ENCODE measurements around the gene USP47.

The USP47 gene

GRCh38 chr11:11841723-11842420 lies at the start of gene USP47:
USP47 (plus strand) TSS chr11:11841972; CDS start chr11:11842186, 214 bp downstream.
- peak within 1 kb of the TSS; percentile 82 for H3K4me3 ChIP-seq (ENCODE audit: low read length)
- TF ChIP-seq CTCF (IDR thresholded peaks at IDR 0.05; ENCODE audit: insufficient read depth, low read depth, low read length, missing control alignments): peak; percentile 74
- DNase-seq (ENCODE audit: low read depth): peak; percentile 84

- H3K4me3 ChIP-seq (ENCODE audit: low read length): no peak overlapping the region
- DNase-seq (ENCODE audit: low read depth): no peak
- no peak for TF ChIP-seq CTCF (IDR thresholded peaks at IDR 0.05; ENCODE audit: insufficient read depth, low read depth, low read length, missing control alignments)
These were observed 48.7 kb upstream of the USP47 start for GRCh38 chr11:11793073-11793472.

GRCh38 chr11:11798586-11799438 lies 43.0 kb upstream of the USP47 start:
- TF ChIP-seq CTCF (IDR thresholded peaks at IDR 0.05; ENCODE audit: insufficient read depth, low read depth, low read length, missing control alignments): peak; percentile 97
- H3K4me3 ChIP-seq (ENCODE audit: low read length): no peak overlapping the region
- peak; percentile 80 for DNase-seq (ENCODE audit: low read depth)

GRCh38 chr11:11805228-11805627 lies 36.5 kb upstream of the USP47 start:
- no peak overlapping the region for H3K4me3 ChIP-seq (ENCODE audit: low read length)
- TF ChIP-seq CTCF (IDR thresholded peaks at IDR 0.05; ENCODE audit: insufficient read depth, low read depth, low read length, missing control alignments): no peak
- DNase-seq (ENCODE audit: low read depth): no peak

GRCh38 chr11:11806074-11806473 lies 35.7 kb upstream of the USP47 start:
- no peak for DNase-seq (ENCODE audit: low read depth)
- no peak for TF ChIP-seq CTCF (IDR thresholded peaks at IDR 0.05; ENCODE audit: insufficient read depth, low read depth, low read length, missing control alignments)
- no peak overlapping the region for H3K4me3 ChIP-seq (ENCODE audit: low read length)

GRCh38 chr11:11806586-11806985 lies 35.2 kb upstream of the USP47 start:
- H3K4me3 ChIP-seq (ENCODE audit: low read length): no peak overlapping the region
- no peak for DNase-seq (ENCODE audit: low read depth)
- TF ChIP-seq CTCF (IDR thresholded peaks at IDR 0.05; ENCODE audit: insufficient read depth, low read depth, low read length, missing control alignments): no peak

All from epithelial cell of esophagus (primary cell).